Fibroblast of lung (primary cell): ENCODE data around the gene NBEA. TPM values are rescaled to one million over a fixed set of nuclear protein-coding genes. Genes with fewer than 3 reads are reported as not detected.

Experiments
- DNase-seq, 2 donors: peaks; one replicate each; pipeline versions ENCODE4 v3.0.0 to v3.0.0-alpha.2; 2010; ENCODE audit warnings: low read depth in 2 of 2
- H2AFZ ChIP-seq: 2 replicates; pipeline ENCODE4 v1.5.1; 2012; ENCODE audit warnings: low read length, control low read depth, inconsistent platforms
- H3K27ac ChIP-seq: 2 replicates; pipeline ENCODE4 v1.5.1; 2011; ENCODE audit warnings: low read length, control low read depth; ENCODE audit not compliant: insufficient read depth
- H3K27me3 ChIP-seq: 2 replicates; pipeline ENCODE4 v1.5.1; 2011; ENCODE audit warnings: mild to moderate bottlenecking, low read length; ENCODE audit not compliant: control insufficient read depth, insufficient read depth
- H3K36me3 ChIP-seq: 2 replicates; pipeline ENCODE4 v1.5.1; 2011; ENCODE audit warnings: low read length; ENCODE audit not compliant: control insufficient read depth, insufficient read depth
- H3K4me1 ChIP-seq: 2 replicates; pipeline ENCODE4 v1.5.1; 2011; ENCODE audit warnings: low read length; ENCODE audit not compliant: control insufficient read depth, insufficient read depth; ENCODE audit errors: extremely low read depth
- H3K4me2 ChIP-seq: 2 replicates; pipeline ENCODE4 v1.5.1; 2011; ENCODE audit warnings: low read length, control low read depth; ENCODE audit not compliant: insufficient read depth; ENCODE audit errors: extremely low read depth
- H3K4me3 ChIP-seq, 4 experiments: fragments of 200-600 bp in 1 of 4; sonication (generic) in 1 of 4; replicated peaks in 1 of 4; 2 replicates each; pipeline ENCODE4 v1.5.1; 2011 to 2016; ENCODE audit warnings: low read length in 4 of 4, low read depth in 3 of 4, mild to moderate bottlenecking in 3 of 4, control low read depth in 2 of 4, inconsistent platforms in 1 of 4, mixed read lengths in 1 of 4; ENCODE audit not compliant: insufficient read depth in 1 of 4; ENCODE audit errors: control extremely low read depth in 1 of 4
- H3K79me2 ChIP-seq: 2 replicates; pipeline ENCODE4 v1.5.1; 2012; ENCODE audit warnings: mild to moderate bottlenecking, low read length, inconsistent platforms; ENCODE audit not compliant: control insufficient read depth, insufficient read depth
- H3K9ac ChIP-seq: 2 replicates; pipeline ENCODE4 v1.5.1; 2011; ENCODE audit warnings: mild to moderate bottlenecking, low read length, control low read depth; ENCODE audit not compliant: insufficient read depth
- H3K9me3 ChIP-seq: 2 replicates; pipeline ENCODE4 v1.5.1; 2012; ENCODE audit warnings: low read depth, low read length; ENCODE audit not compliant: control insufficient read depth, insufficient read depth
- H4K20me1 ChIP-seq: 2 replicates; pipeline ENCODE4 v1.5.1; 2011; ENCODE audit warnings: low read length; ENCODE audit not compliant: control insufficient read depth, insufficient read depth; ENCODE audit errors: extremely low read depth
- EZH2 ChIP-seq: IDR thresholded peaks from 2 replicates; pipeline ENCODE4 v1.5.1; 2012; ENCODE audit warnings: low read length, control low read depth, mild to moderate bottlenecking; ENCODE audit errors: missing control alignments
- polyA plus RNA-seq, 2 donors: library from polyadenylated mRNA; depleted of rRNA in 1 of 2; stranded (reverse) in 1 of 2; unstranded in 1 of 2; fragments of >200 nt; gene quantifications; 2 replicates each; pipeline ENCODE4 v1.2.1, GENCODE V29; 2011 to 2012; ENCODE audit warnings: missing spikeins in 1 of 2
- total RNA-seq: library from RNA; depleted of rRNA; stranded (reverse); fragments of >200 nt; gene quantifications from 2 replicates; pipeline ENCODE4 v1.2.1, GENCODE V29; 2014
- TF ChIP-seq, protein P1 (sequence below), 2 donors: IDR thresholded peaks in 1 of 2; conservative IDR thresholded peaks in 1 of 2; 1 replicate in 1 of 2; 2 replicates in 1 of 2; pipeline ENCODE4 v1.5.1; 2011 to 2012; ENCODE audit warnings: low read length in 2 of 2, control low read depth in 1 of 2, inconsistent platforms in 1 of 2, low read depth in 1 of 2, mild to moderate bottlenecking in 1 of 2

Gene NBEA
- total and polyA plus RNA-seq, 2 donors (not counting 1 experiment from before 2014, with no cell fraction given): 3.6 to 7.8 TPM

GRCh38 chr13:35481777-35482176 is 539.7 kb downstream of the NBEA start:
- H3K27ac ChIP-seq: no peak overlapping the region
- no peak overlapping the region for H3K9ac ChIP-seq
- no peak for TF ChIP-seq EZH2
- TF ChIP-seq, protein P1, sequence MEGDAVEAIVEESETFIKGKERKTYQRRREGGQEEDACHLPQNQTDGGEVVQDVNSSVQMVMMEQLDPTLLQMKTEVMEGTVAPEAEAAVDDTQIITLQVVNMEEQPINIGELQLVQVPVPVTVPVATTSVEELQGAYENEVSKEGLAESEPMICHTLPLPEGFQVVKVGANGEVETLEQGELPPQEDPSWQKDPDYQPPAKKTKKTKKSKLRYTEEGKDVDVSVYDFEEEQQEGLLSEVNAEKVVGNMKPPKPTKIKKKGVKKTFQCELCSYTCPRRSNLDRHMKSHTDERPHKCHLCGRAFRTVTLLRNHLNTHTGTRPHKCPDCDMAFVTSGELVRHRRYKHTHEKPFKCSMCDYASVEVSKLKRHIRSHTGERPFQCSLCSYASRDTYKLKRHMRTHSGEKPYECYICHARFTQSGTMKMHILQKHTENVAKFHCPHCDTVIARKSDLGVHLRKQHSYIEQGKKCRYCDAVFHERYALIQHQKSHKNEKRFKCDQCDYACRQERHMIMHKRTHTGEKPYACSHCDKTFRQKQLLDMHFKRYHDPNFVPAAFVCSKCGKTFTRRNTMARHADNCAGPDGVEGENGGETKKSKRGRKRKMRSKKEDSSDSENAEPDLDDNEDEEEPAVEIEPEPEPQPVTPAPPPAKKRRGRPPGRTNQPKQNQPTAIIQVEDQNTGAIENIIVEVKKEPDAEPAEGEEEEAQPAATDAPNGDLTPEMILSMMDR (conservative IDR thresholded peaks at IDR 0.05 in 1 of 2, IDR thresholded peaks at IDR 0.05 in 1 of 2; ENCODE audit: low read depth in 1 of 2, low read length in 2 of 2): no peak
- no peak for DNase-seq
- H3K4me1 ChIP-seq: no peaks in the 10 kb centered on the region
- no peak overlapping the region for H2AFZ ChIP-seq
- H3K9me3 ChIP-seq: no peaks in the 10 kb centered on the region
- H3K36me3 ChIP-seq: no peaks in the 10 kb centered on the region
- no peaks in the 10 kb centered on the region for H4K20me1 ChIP-seq
- no peak overlapping the region for H3K4me2 ChIP-seq
- H3K79me2 ChIP-seq: no peaks in the 10 kb centered on the region
- no peaks in the 10 kb centered on the region for H3K27me3 ChIP-seq
- H3K4me3 ChIP-seq: no peak overlapping the region

GRCh38 chr13:35482527-35482926 is 540.5 kb downstream of the NBEA start:
- Histone ChIP-seq H3K79me2 (no peaks in the 10 kb centered on the region), H3K9me3 (no peaks in the 10 kb centered on the region), H3K4me1 (no peaks in the 10 kb centered on the region), H3K27me3 (no peaks in the 10 kb centered on the region), H3K36me3 (no peaks in the 10 kb centered on the region), H3K4me3 (no peak overlapping the region), H3K4me2 (no peak overlapping the region), H3K27ac (no peak overlapping the region), H4K20me1 (no peaks in the 10 kb centered on the region), H2AFZ (no peak overlapping the region), H3K9ac (no peak overlapping the region)
- no peak for DNase-seq
- no peak for TF ChIP-seq EZH2
- TF ChIP-seq, protein P1 (conservative IDR thresholded peaks at IDR 0.05 in 1 of 2, IDR thresholded peaks at IDR 0.05 in 1 of 2; ENCODE audit: low read depth in 1 of 2, low read length in 2 of 2): no peak

DNA sequence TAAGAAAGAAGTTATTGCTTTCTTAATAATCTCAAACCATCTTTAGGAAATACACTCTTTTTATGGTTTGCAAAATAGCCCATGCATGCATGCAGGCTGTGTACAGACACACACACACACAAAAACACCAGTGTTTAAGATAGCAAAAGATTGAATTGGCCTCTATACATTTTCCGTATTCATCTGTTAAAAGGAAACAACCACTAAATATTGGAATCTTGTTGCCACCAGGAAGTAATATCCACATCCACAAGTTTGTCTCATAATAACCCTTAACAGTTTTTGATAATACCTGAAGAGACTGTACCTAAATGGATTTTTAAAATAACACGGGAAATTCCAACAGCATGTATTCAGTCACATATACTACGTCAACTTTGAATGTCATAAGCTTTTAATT is 541.7 kb downstream of the NBEA start:
- Histone ChIP-seq H3K36me3 (no peaks in the 10 kb centered on the region), H3K27ac (no peak overlapping the region), H3K4me1 (no peaks in the 10 kb centered on the region), H3K79me2 (no peaks in the 10 kb centered on the region), H2AFZ (no peak overlapping the region), H3K9me3 (no peaks in the 10 kb centered on the region), H3K9ac (no peak overlapping the region), H3K4me2 (no peak overlapping the region), H3K27me3 (no peaks in the 10 kb centered on the region), H4K20me1 (no peaks in the 10 kb centered on the region), H3K4me3 (no peak overlapping the region)
- DNase-seq: no peak
- no peak for TF ChIP-seq EZH2
- TF ChIP-seq, protein P1 (conservative IDR thresholded peaks at IDR 0.05 in 1 of 2, IDR thresholded peaks at IDR 0.05 in 1 of 2; ENCODE audit: low read depth in 1 of 2, low read length in 2 of 2): no peak
